H1 (cell line): Measurements from ENCODE around the gene DAB2IP. TPM values are rescaled to one million over a fixed set of nuclear protein-coding genes. Genes with fewer than 3 reads are reported as not detected.

Source experiments
- CTCF ChIA-PET: fragments of 300-600 bp; sonication (Branson Sonifier 250); formaldehyde crosslinking; loops from one replicate; lab custom pipeline; 2021; ENCODE audit not compliant: partially characterized antibody; lab: Charles Lee
- POLR2A ChIA-PET: fragments of 300-600 bp; sonication (Branson Sonifier 250); formaldehyde crosslinking; loops from one replicate; lab custom pipeline; 2021; ENCODE audit warnings: inconsistent platforms; ENCODE audit not compliant: partially characterized antibody; lab: Charles Lee
- DNase-seq, 2 experiments: peaks; one replicate each; pipeline versions ENCODE4 v3.0.0 to v3.0.0-alpha.2; 2010 to 2022; ENCODE audit warnings: low spot score in 2 of 2, low read depth in 1 of 2, mixed read lengths in 1 of 2
- FAIRE-seq: peaks from 2 replicates; lab custom pipeline; 2011; peaks lifted over from hg19 to GRCh38; lab: Jason Lieb, UNC
- H2AFZ ChIP-seq: 2 replicates; pipeline ENCODE4 v1.8.1; 2012; ENCODE audit warnings: low read length, inconsistent platforms
- H2AK5ac ChIP-seq: 2 replicates; pipeline ENCODE4 v1.6.1; 2013; ENCODE audit warnings: low read depth, low read length
- H2BK120ac ChIP-seq: replicated peaks from 2 replicates; pipeline ENCODE3; 2013; ENCODE audit warnings: low read depth, low read length, inconsistent platforms
- H2BK12ac ChIP-seq: 2 replicates; pipeline ENCODE4 v1.6.1; 2013; ENCODE audit warnings: low read depth, low read length
- H2BK15ac ChIP-seq: 2 replicates; pipeline ENCODE4 v1.6.1; 2013; ENCODE audit warnings: low read length
- H2BK20ac ChIP-seq: 2 replicates; pipeline ENCODE4 v1.6.1; 2013; ENCODE audit warnings: low read length
- H2BK5ac ChIP-seq: 2 replicates; pipeline ENCODE4 v1.6.1; 2013; ENCODE audit warnings: low read depth, low read length
- H3K14ac ChIP-seq: 2 replicates; pipeline ENCODE4 v1.6.1; 2013; ENCODE audit warnings: inconsistent platforms; ENCODE audit not compliant: insufficient read length
- H3K18ac ChIP-seq: 2 replicates; pipeline ENCODE4 v1.6.1; 2013; ENCODE audit warnings: low read length; ENCODE audit errors: extremely low read depth
- H3K23ac ChIP-seq: 2 replicates; pipeline ENCODE4 v1.6.1; 2013; ENCODE audit warnings: inconsistent platforms; ENCODE audit not compliant: insufficient read length
- H3K23me2 ChIP-seq: 2 replicates; pipeline ENCODE4 v1.6.1; 2013; ENCODE audit warnings: low read depth, low read length
- H3K27ac ChIP-seq: 2 replicates; pipeline ENCODE4 v1.6.1; 2011; ENCODE audit warnings: low read depth, low read length, inconsistent platforms
- H3K27me3 ChIP-seq, 4 experiments: replicated peaks in 1 of 4; 1 replicate in 1 of 4; 2 replicates in 3 of 4; pipeline versions ENCODE4 v1.6.1 to v1.8.1; 2011 to 2013; ENCODE audit warnings: low read length in 3 of 4, mild to moderate bottlenecking in 3 of 4, inconsistent platforms in 2 of 4, mixed read lengths in 2 of 4, moderate library complexity in 1 of 4; ENCODE audit not compliant: control insufficient read depth in 3 of 4, insufficient read depth in 3 of 4; ENCODE audit errors: extremely low read depth in 1 of 4
- H3K36me3 ChIP-seq, 4 experiments: 2 replicates each; pipeline versions ENCODE4 v1.6.1 to v1.8.1; 2011 to 2013; ENCODE audit warnings: mild to moderate bottlenecking in 4 of 4, low read length in 3 of 4, moderate library complexity in 2 of 4, control low read depth in 1 of 4, inconsistent platforms in 1 of 4; ENCODE audit not compliant: insufficient read depth in 4 of 4, control insufficient read depth in 2 of 4
- H3K4ac ChIP-seq: replicated peaks from 2 replicates; pipeline ENCODE3; 2013; ENCODE audit warnings: low read length, low read depth, mixed read lengths, inconsistent platforms; ENCODE audit not compliant: insufficient read length
- H3K4me1 ChIP-seq, 4 experiments: replicated peaks in 1 of 4; 1 replicate in 1 of 4; 2 replicates in 3 of 4; pipeline versions ENCODE4 v1.6.1 to v1.8.1; 2011 to 2013; ENCODE audit warnings: low read length in 3 of 4, inconsistent platforms in 2 of 4, mixed read lengths in 1 of 4; ENCODE audit not compliant: insufficient read depth in 4 of 4, control insufficient read depth in 3 of 4
- H3K4me2 ChIP-seq, 2 experiments: 2 replicates each; pipeline versions ENCODE4 v1.6.1 to v1.8.1; 2011 to 2013; ENCODE audit warnings: low read depth in 2 of 2, low read length in 2 of 2, control low read depth in 1 of 2, inconsistent platforms in 1 of 2, mild to moderate bottlenecking in 1 of 2; ENCODE audit not compliant: insufficient read depth in 1 of 2
- H3K4me3 ChIP-seq, 4 experiments: fragments of 200-600, 300-600 bp in 1 of 4; sonication (generic), shearing (Covaris generic), sonication (Bioruptor Twin) in 1 of 4; 2 replicates each; pipeline versions ENCODE4 v1.5.1 to v1.8.1; 2011 to 2016; ENCODE audit warnings: low read length in 4 of 4, low read depth in 3 of 4, control low read depth in 2 of 4, inconsistent platforms in 2 of 4, mild to moderate bottlenecking in 2 of 4, mixed read lengths in 1 of 4, moderate library complexity in 1 of 4; ENCODE audit not compliant: insufficient read depth in 2 of 4; ENCODE audit errors: extremely low read depth in 1 of 4
- H3K56ac ChIP-seq: replicated peaks from 2 replicates; pipeline ENCODE3; 2013; ENCODE audit warnings: low read depth, mild to moderate bottlenecking, mixed read lengths, low read length, inconsistent platforms; ENCODE audit not compliant: insufficient read length
- H3K79me1 ChIP-seq: 2 replicates; pipeline ENCODE4 v1.6.1; 2013; ENCODE audit warnings: low read depth, low read length, control low read depth
- H3K79me2 ChIP-seq, 2 experiments: 2 replicates each; pipeline versions ENCODE4 v1.6.1 to v1.8.1; 2012 to 2013; ENCODE audit warnings: low read length in 2 of 2, mild to moderate bottlenecking in 2 of 2, inconsistent platforms in 1 of 2; ENCODE audit not compliant: insufficient read depth in 2 of 2, control insufficient read depth in 1 of 2
- H3K9ac ChIP-seq, 4 experiments: replicated peaks in 1 of 4; 1 replicate in 1 of 4; 2 replicates in 3 of 4; pipeline versions ENCODE4 v1.6.1 to v1.8.1; 2011 to 2013; ENCODE audit warnings: low read depth in 3 of 4, low read length in 3 of 4, control low read depth in 2 of 4, mild to moderate bottlenecking in 2 of 4, moderate library complexity in 2 of 4, inconsistent platforms in 1 of 4; ENCODE audit errors: extremely low read depth in 1 of 4
- H3K9me3 ChIP-seq, 2 experiments: 2 replicates each; pipeline versions ENCODE4 v1.6.1 to v1.8.1; 2012 to 2013; ENCODE audit warnings: mild to moderate bottlenecking in 2 of 2, moderate library complexity in 2 of 2, control low read depth in 1 of 2, inconsistent platforms in 1 of 2, low read depth in 1 of 2, low read length in 1 of 2, mixed read lengths in 1 of 2; ENCODE audit not compliant: insufficient read depth in 2 of 2
- H4K20me1 ChIP-seq, 2 experiments: replicated peaks in 1 of 2; 2 replicates each; pipeline versions ENCODE3 to v1.8.1; 2011 to 2013; ENCODE audit warnings: inconsistent platforms in 2 of 2, low read length in 2 of 2, mild to moderate bottlenecking in 1 of 2; ENCODE audit not compliant: insufficient read depth in 2 of 2, control insufficient read depth in 1 of 2
- H4K5ac ChIP-seq: 2 replicates; pipeline ENCODE4 v1.6.1; 2013; ENCODE audit warnings: low read length, low read depth, mixed read lengths, inconsistent platforms; ENCODE audit not compliant: insufficient read length
- H4K8ac ChIP-seq: 2 replicates; pipeline ENCODE4 v1.8.0; 2013; ENCODE audit warnings: mild to moderate bottlenecking, moderate library complexity, low read length, inconsistent platforms; ENCODE audit not compliant: insufficient read depth; ENCODE audit errors: extremely low read depth
- H4K91ac ChIP-seq: replicated peaks from 2 replicates; pipeline ENCODE3; 2013; ENCODE audit warnings: low read length, mixed read lengths, inconsistent platforms; ENCODE audit not compliant: insufficient read length
- CEBPB ChIP-seq: IDR thresholded peaks from 2 replicates; pipeline ENCODE4 v1.6.1; 2012; ENCODE audit warnings: low read depth, low read length
- CREB1 ChIP-seq: IDR thresholded peaks from 2 replicates; pipeline ENCODE4 v1.6.1; 2012; ENCODE audit warnings: inconsistent platforms
- EP300 ChIP-seq, 2 experiments: IDR thresholded peaks; 1 replicate in 1 of 2; 2 replicates in 1 of 2; pipeline ENCODE4 v1.6.1; 2011 to 2012; ENCODE audit warnings: low read depth in 2 of 2, low read length in 2 of 2, mild to moderate bottlenecking in 2 of 2, borderline replicate concordance in 1 of 2, inconsistent platforms in 1 of 2, moderate library complexity in 1 of 2
- KDM4A ChIP-seq: IDR thresholded peaks from one replicate; pipeline ENCODE4 v1.7.1; 2012; ENCODE audit warnings: low read depth, mild to moderate bottlenecking, moderate library complexity, low read length, inconsistent platforms; ENCODE audit not compliant: severe bottlenecking
- SIRT6 ChIP-seq: IDR thresholded peaks from one replicate; pipeline ENCODE4 v1.7.1; 2012; ENCODE audit warnings: low read length, inconsistent platforms
- SP2 ChIP-seq: IDR thresholded peaks from 2 replicates; pipeline ENCODE4 v1.6.1; 2012; ENCODE audit warnings: mild to moderate bottlenecking, low read length, inconsistent platforms
- TBP ChIP-seq: IDR thresholded peaks from 2 replicates; pipeline ENCODE4 v1.6.1; 2011; ENCODE audit warnings: low read depth, low read length, improper control_type of control experiment
- WGBS, 2 experiments: shearing (Covaris generic) in 1 of 2; methylation state at CpG; one replicate each; pipeline versions ENCODE4 v1.1.6 to v1.1.7; 2013 to 2015; ENCODE audit warnings: low lambda C conversion rate in 2 of 2, mixed read lengths in 2 of 2, inconsistent platforms in 1 of 2, low coverage in 1 of 2, missing lambda C conversion rate in 1 of 2; ENCODE audit not compliant: insufficient replicate concordance in 2 of 2, insufficient coverage in 1 of 2, insufficient read length in 1 of 2; ENCODE audit errors: extremely low coverage in 1 of 2, missing lambda C conversion rate in 1 of 2; 5-methylcytosine and 5-hydroxymethylcytosine counted together
- polyA plus RNA-seq, 7 experiments: library from polyadenylated mRNA; depleted of rRNA in 3 of 7; stranded (reverse) in 5 of 7; unstranded in 2 of 7; fragments of >200 nt in 5 of 7; fragments of 200-250 nt in 2 of 7; gene quantifications; 1 replicate in 5 of 7; 2 replicates in 1 of 7; 4 replicates in 1 of 7; pipeline versions ENCODE4 v1.2.1 to v1.2.3, GENCODE V29; 2011 to 2013; ENCODE audit warnings: missing spikeins in 2 of 7, mixed read lengths in 2 of 7
- total RNA-seq: library from RNA; stranded (reverse); fragmentation: NEBNext Ultra II Directional; extraction: Animal tissue kit (Norgen Biotek cat#: 25700); gene quantifications from 2 replicates; pipeline ENCODE4 v1.2.1, GENCODE V29; 2021
- TF ChIP-seq, protein P1 (sequence below): IDR thresholded peaks from 2 replicates; pipeline ENCODE4 v1.6.1; 2011; ENCODE audit warnings: low read length, improper control_type of control experiment
- TF ChIP-seq, protein P2 (sequence below): IDR thresholded peaks from 2 replicates; pipeline ENCODE4 v1.6.1; 2011; ENCODE audit warnings: low read depth, mild to moderate bottlenecking, low read length; ENCODE audit not compliant: insufficient read depth
- TF ChIP-seq, protein P3 (sequence below): IDR thresholded peaks from 2 replicates; pipeline ENCODE4 v1.6.1; 2012; ENCODE audit warnings: low read length, inconsistent platforms

The DAB2IP gene
- total and polyA plus RNA-seq, 2 of the 8 experiments (the other 6 are each of a cell fraction or from before 2014, with no cell fraction given), result 19.7 to 39.5 TPM

DNA sequence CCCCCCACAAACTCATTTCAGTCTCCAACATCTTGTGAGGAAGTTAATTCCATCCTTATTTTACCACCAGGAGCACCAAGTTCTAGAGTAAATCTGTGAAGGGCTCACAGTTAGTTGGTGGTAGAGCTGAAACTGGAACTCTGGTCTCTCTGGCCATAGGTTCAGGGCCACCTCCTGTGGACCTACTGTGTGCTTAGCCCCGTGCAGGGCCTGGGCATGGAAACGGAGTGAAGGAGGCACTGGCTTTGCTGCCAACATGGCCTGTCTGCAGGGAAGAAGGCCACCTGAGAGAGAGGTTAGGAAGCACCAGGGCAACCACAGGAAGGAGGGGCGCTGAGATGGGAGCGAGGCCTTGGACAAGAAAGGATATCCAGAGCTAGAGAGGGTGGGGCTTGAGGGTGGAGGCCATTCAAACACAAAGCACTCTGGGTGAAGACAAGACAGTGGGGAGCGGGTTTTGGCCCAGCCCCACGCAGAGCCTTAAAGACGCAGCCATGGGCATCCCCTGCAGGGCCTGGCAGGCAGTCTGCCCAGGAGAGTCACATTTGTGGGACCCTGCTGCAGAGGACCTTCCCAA, 16.0 kb upstream of the DAB2IP start:
- ChIA-PET POLR2A (no interaction called here), CTCF (interaction anchor here (0.6 to 24.2 kb wide), 30 partner anchors 9 to 867 kb away, joined by 3 to 670 read pairs (median 4); no protein-coding TSS in a partner anchor)
- DNase-seq (no peak), FAIRE-seq (no peak)
- no peak overlapping the region for H2BK120ac ChIP-seq
- peaks cover 6 to 15% of the 10 kb centered on the region in 2 experiments for H4K20me1 ChIP-seq
- no peak overlapping the region; the same call in 1 of the 2 replicates for H2BK12ac ChIP-seq
- no peak overlapping the region for H2BK5ac ChIP-seq
- H3K4me2 ChIP-seq, result no peak overlapping the region
- H2BK15ac ChIP-seq, result no peak overlapping the region
- WGBS, 2 experiments, result 76% methylated on average over 7 of the region's 7 CpGs; no CpG with 5 or more reads in 1 of the 2 experiments
- H3K18ac ChIP-seq, result no peak overlapping the region; the same call in 1 of the 2 replicates
- H3K27ac ChIP-seq, result no peak overlapping the region
- H4K91ac ChIP-seq, result no peak overlapping the region
- H3K56ac ChIP-seq, result no peak overlapping the region
- no peaks in the 10 kb centered on the region for H3K36me3 ChIP-seq
- H3K27me3 ChIP-seq, result no peaks in the 10 kb centered on the region
- no peaks in the 10 kb centered on the region for H3K23me2 ChIP-seq
- H2AFZ ChIP-seq, result no peak overlapping the region
- H3K4me1 ChIP-seq, result peaks cover 0 to 20% (median 13%) of the 10 kb centered on the region in 4 experiments; a peak in 5 of 7 replicates
- H3K4me3 ChIP-seq, result no peak overlapping the region
- no peak overlapping the region for H4K5ac ChIP-seq
- no peak overlapping the region for H2BK20ac ChIP-seq
- H3K23ac ChIP-seq, result no peak overlapping the region
- no peak overlapping the region for H3K4ac ChIP-seq
- peaks cover 5% of the 10 kb centered on the region; the same call in 1 of the 2 replicates for H3K79me1 ChIP-seq
- no peaks in the 10 kb centered on the region for H3K9me3 ChIP-seq
- H3K14ac ChIP-seq, result no peak overlapping the region
- no peak overlapping the region for H4K8ac ChIP-seq
- H3K9ac ChIP-seq, result no peak overlapping the region
- H3K79me2 ChIP-seq, result no peaks in the 10 kb centered on the region; a peak in 1 of 4 replicates
- no peak overlapping the region for H2AK5ac ChIP-seq
- no peak for TF ChIP-seq TBP
- no peak for TF ChIP-seq KDM4A
- TF ChIP-seq EP300 (IDR thresholded peaks at IDR 0.05; ENCODE audit: borderline replicate concordance in 1 of 2, low read depth in 2 of 2, low read length in 2 of 2), result no peak
- TF ChIP-seq CEBPB, result no peak
- TF ChIP-seq, protein P1, sequence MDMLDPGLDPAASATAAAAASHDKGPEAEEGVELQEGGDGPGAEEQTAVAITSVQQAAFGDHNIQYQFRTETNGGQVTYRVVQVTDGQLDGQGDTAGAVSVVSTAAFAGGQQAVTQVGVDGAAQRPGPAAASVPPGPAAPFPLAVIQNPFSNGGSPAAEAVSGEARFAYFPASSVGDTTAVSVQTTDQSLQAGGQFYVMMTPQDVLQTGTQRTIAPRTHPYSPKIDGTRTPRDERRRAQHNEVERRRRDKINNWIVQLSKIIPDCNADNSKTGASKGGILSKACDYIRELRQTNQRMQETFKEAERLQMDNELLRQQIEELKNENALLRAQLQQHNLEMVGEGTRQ, result no peak
- TF ChIP-seq, protein P2, sequence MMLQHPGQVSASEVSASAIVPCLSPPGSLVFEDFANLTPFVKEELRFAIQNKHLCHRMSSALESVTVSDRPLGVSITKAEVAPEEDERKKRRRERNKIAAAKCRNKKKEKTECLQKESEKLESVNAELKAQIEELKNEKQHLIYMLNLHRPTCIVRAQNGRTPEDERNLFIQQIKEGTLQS, result no peak
- TF ChIP-seq CREB1, result no peak
- TF ChIP-seq SP2, result no peak
- no peak for TF ChIP-seq SIRT6
- TF ChIP-seq, protein P3, sequence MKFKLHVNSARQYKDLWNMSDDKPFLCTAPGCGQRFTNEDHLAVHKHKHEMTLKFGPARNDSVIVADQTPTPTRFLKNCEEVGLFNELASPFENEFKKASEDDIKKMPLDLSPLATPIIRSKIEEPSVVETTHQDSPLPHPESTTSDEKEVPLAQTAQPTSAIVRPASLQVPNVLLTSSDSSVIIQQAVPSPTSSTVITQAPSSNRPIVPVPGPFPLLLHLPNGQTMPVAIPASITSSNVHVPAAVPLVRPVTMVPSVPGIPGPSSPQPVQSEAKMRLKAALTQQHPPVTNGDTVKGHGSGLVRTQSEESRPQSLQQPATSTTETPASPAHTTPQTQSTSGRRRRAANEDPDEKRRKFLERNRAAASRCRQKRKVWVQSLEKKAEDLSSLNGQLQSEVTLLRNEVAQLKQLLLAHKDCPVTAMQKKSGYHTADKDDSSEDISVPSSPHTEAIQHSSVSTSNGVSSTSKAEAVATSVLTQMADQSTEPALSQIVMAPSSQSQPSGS, result no peak
